Ovary (tissue), 9 donors: ENCODE results near the gene MRPS31. TPM values are rescaled to one million over a fixed set of nuclear protein-coding genes. Genes with fewer than 3 reads are reported as not detected.
A peak's percentile ranks its signal among the peaks of the same experiment; 100 is the strongest.

Source experiments
- DNase-seq, 5 donors: peaks; one replicate each; pipeline ENCODE4 v3.0.0-alpha.2; 2019 to 2020
- H3K27ac ChIP-seq, 2 donors: fragments of 200-600 bp; one replicate each; pipeline versions ENCODE4 v1.5.1 to v1.8.0; 2019 to 2022
- H3K27me3 ChIP-seq: fragments of 200-600 bp; one replicate; pipeline ENCODE4 v1.8.0; 2022
- H3K36me3 ChIP-seq: fragments of 200-600 bp; sonication (generic); one replicate; pipeline ENCODE4 v1.5.1; 2019
- H3K4me1 ChIP-seq: one replicate; pipeline ENCODE4 v1.8.1; 2013; ENCODE audit warnings: mild to moderate bottlenecking, moderate library complexity; ENCODE audit not compliant: insufficient read depth
- H3K4me3 ChIP-seq: fragments of 200-600 bp; sonication (generic); one replicate; pipeline ENCODE4 v1.5.1; 2017
- H3K9me3 ChIP-seq, 2 donors: fragments of 200-600 bp in 1 of 2; sonication (generic) in 1 of 2; one replicate each; pipeline versions ENCODE4 v1.5.1 to v1.8.1; 2013 to 2019; ENCODE audit warnings: mild to moderate bottlenecking in 1 of 2, moderate library complexity in 1 of 2
- CTCF ChIP-seq, 3 donors: fragments of 450-650 bp in 2 of 3; fragments of 200-600 bp in 1 of 3; IDR thresholded peaks; one replicate each; pipeline versions ENCODE4 v1.5.1 to v1.8.0; 2016 to 2022; ENCODE audit warnings: antibody characterized with exemption in 3 of 3, mild to moderate bottlenecking in 1 of 3
- EP300 ChIP-seq: sonication (generic); formaldehyde crosslinking; IDR thresholded peaks from one replicate; pipeline ENCODE4 v1.6.1; 2017; ENCODE audit warnings: antibody characterized with exemption
- POLR2A ChIP-seq: fragments of 450-650 bp; IDR thresholded peaks from one replicate; pipeline ENCODE4 v1.6.1; 2017; ENCODE audit warnings: antibody characterized with exemption, mild to moderate bottlenecking, moderate library complexity
- WGBS, 3 donors: extraction: QIAGEN DNeasy Blood & Tissue Kit in 1 of 3; methylation state at CpG; one replicate each; pipeline versions ENCODE4 v1.1.5 to v1.1.7; 2013 to 2017; 5-methylcytosine and 5-hydroxymethylcytosine counted together
- intact Hi-C, 4 donors: fragments of 100-400 bp; cut with DNase I; formaldehyde crosslinking; loops; one replicate each; pipeline versions ENCODE4 v1.11.0 to v1.15.1; 2022 to 2023
- polyA plus RNA-seq, 2 donors: library from polyadenylated mRNA; stranded (reverse); fragments of 200-250 nt in 1 of 2; fragments of 350-450 nt in 1 of 2; fragmentation: Illumina TruSeq in 1 of 2; extraction: RNeasy Lipid Tissue Mini Kit (QIAGEN cat#74804) in 1 of 2; gene quantifications; one replicate each; pipeline ENCODE4 v1.2.3, GENCODE V29; 2013 to 2014
- total RNA-seq, 7 donors: library from RNA; depleted of rRNA in 2 of 7; stranded (reverse); fragments of >200 nt in 2 of 7; fragmentation: NEBNext Ultra II Directional in 3 of 7; extraction: Animal tissue kit (Norgen Biotek cat#: 25700) in 3 of 7; gene quantifications; one replicate each; pipeline versions ENCODE4 v1.1.0 to v1.2.4, GENCODE V29; 2016 to 2023
- donor health status: DM: no; HTN: no; CAD: no; lungs with moderate emphysema.
- donor health status: DM: no; HTN: no; CAD: no.
- donor health status: Bipolar disorder and iron deficiency.
- donor health status: DM: yes; HTN: yes; CAD: no.
- donor health status: DM: no; HTN: no; CAD: no.
- donor health status: DM: yes; HTN: yes; CAD: no.

MRPS31 gene
- total and polyA plus RNA-seq, 9 donors: 17.2 to 27.1 (median 21.1) TPM

- H3K9me3 ChIP-seq: no peaks in the 10 kb centered on the region
- no peaks in the 10 kb centered on the region for H3K36me3 ChIP-seq
- H3K4me1 ChIP-seq: no peaks in the 10 kb centered on the region
- 72 to 89% (median 77%) methylated on average over 2 of the region's 2 CpGs for WGBS, 3 donors
- intact Hi-C loops: no loop called here
- H3K27ac ChIP-seq: no peak overlapping the region
- H3K27me3 ChIP-seq: no peaks in the 10 kb centered on the region
- no peak for TF ChIP-seq POLR2A
- no peak for TF ChIP-seq CTCF (IDR thresholded peaks at IDR 0.05)
- no peak for TF ChIP-seq EP300
- DNase-seq: no peak
- no peak overlapping the region for H3K4me3 ChIP-seq
These were observed 78.0 kb downstream of the MRPS31 start for GRCh38 chr13:40692946-40693345.

- Histone ChIP-seq H3K27ac (no peak overlapping the region), H3K27me3 (no peaks in the 10 kb centered on the region), H3K4me3 (no peak overlapping the region), H3K36me3 (no peaks in the 10 kb centered on the region), H3K9me3 (no peaks in the 10 kb centered on the region), H3K4me1 (no peaks in the 10 kb centered on the region)
- intact Hi-C loops: loop anchor here (5.0 to 10.0 kb wide), 3 partner anchors 904 to 1006 kb away; no protein-coding TSS in a partner anchor
- TF ChIP-seq EP300: no peak
- 82 to 87% (median 86%) methylated on average over 3 of the region's 3 CpGs for WGBS, 3 donors
- DNase-seq: no peak
These were observed 82.2 kb downstream of the MRPS31 start for GRCh38 chr13:40688781-40689180.

- 50 to 51% (median 50%) methylated on average over 11 of the region's 11 CpGs for WGBS, 3 donors
- intact Hi-C loops: loop anchor here (5.0 to 10.0 kb wide), 5 partner anchors 610 to 998 kb away; no protein-coding TSS in a partner anchor
- H3K27ac ChIP-seq: no peak overlapping the region
- H3K27me3 ChIP-seq: no peaks in the 10 kb centered on the region
- no peak overlapping the region for H3K4me3 ChIP-seq
- TF ChIP-seq POLR2A (no peak), CTCF (IDR thresholded peaks at IDR 0.05) (peak; percentile 27 to 50 (median 46)), EP300 (no peak)
- no peaks in the 10 kb centered on the region for H3K36me3 ChIP-seq
- H3K9me3 ChIP-seq: no peaks in the 10 kb centered on the region
- no peak for DNase-seq
- peaks cover 3% of the 10 kb centered on the region for H3K4me1 ChIP-seq
These were observed 88.3 kb downstream of the MRPS31 start for GRCh38 chr13:40682449-40683240.

GRCh38 chr13:40681341-40682146, 89.4 kb downstream of the MRPS31 start:
- H3K27ac ChIP-seq: no peak overlapping the region
- no peak for DNase-seq
- WGBS, 3 donors: 53 to 64% (median 59%) methylated on average over 7 of the region's 7 CpGs
- no peaks in the 10 kb centered on the region for H3K9me3 ChIP-seq
- TF ChIP-seq CTCF (IDR thresholded peaks at IDR 0.05) (no peak), EP300 (no peak), POLR2A (no peak)
- H3K4me3 ChIP-seq: no peak overlapping the region
- H3K4me1 ChIP-seq: peaks cover 3% of the 10 kb centered on the region
- H3K27me3 ChIP-seq: no peaks in the 10 kb centered on the region
- no peaks in the 10 kb centered on the region for H3K36me3 ChIP-seq
- intact Hi-C loops: loop anchor here (5.0 to 10.0 kb wide), 5 partner anchors 609 to 997 kb away; no protein-coding TSS in a partner anchor
